Natural killer cell (primary cell): Measurements from ENCODE around the gene ACTN4. TPM values are rescaled to one million over a fixed set of nuclear protein-coding genes. Genes with fewer than 3 reads are reported as not detected.
A peak's percentile ranks its signal among the peaks of the same experiment; 100 is the strongest.

ENCODE experiments used
- ATAC-seq, 3 donors: fragments of 150-1000 bp in 2 of 3; fragments of 200-7000 bp in 1 of 3; cut with Tn5 transposase; 1 replicate in 1 of 3; 2 replicates in 2 of 3; pipeline ENCODE4 v1.10.0; 2021; ENCODE audit warnings: mild to moderate bottlenecking in 2 of 3, moderate library complexity in 2 of 3
- DNase-seq, 2 donors: peaks; one replicate each; pipeline versions ENCODE4 v3.0.0 to v3.0.0-alpha.2; 2013 to 2021; ENCODE audit warnings: mixed read lengths in 1 of 2
- H3K27ac ChIP-seq: one replicate; pipeline ENCODE4 v1.5.1; 2013; ENCODE audit warnings: mild to moderate bottlenecking, low read length
- H3K27me3 ChIP-seq: one replicate; pipeline ENCODE4 v1.6.1; 2013; ENCODE audit warnings: low read length; ENCODE audit not compliant: control insufficient read depth, insufficient read depth
- H3K36me3 ChIP-seq: one replicate; pipeline ENCODE4 v1.6.1; 2013; ENCODE audit warnings: low read length; ENCODE audit not compliant: control insufficient read depth, insufficient read depth
- H3K4me1 ChIP-seq: one replicate; pipeline ENCODE4 v1.6.1; 2013; ENCODE audit warnings: low read length; ENCODE audit not compliant: control insufficient read depth, insufficient read depth
- H3K4me3 ChIP-seq: one replicate; pipeline ENCODE4 v1.5.1; 2013; ENCODE audit warnings: low read length
- H3K9me3 ChIP-seq: one replicate; pipeline ENCODE4 v1.6.1; 2013; ENCODE audit warnings: low read length; ENCODE audit not compliant: control insufficient read depth, insufficient read depth
- H3K27ac Mint-ChIP-seq, 2 donors: one replicate each; pipeline ENCODE4 v1.8.0; 2022; ENCODE audit warnings: mild to moderate bottlenecking in 2 of 2, mixed read lengths in 2 of 2, moderate library complexity in 1 of 2
- H3K27me3 Mint-ChIP-seq, 2 donors: one replicate each; pipeline ENCODE4 v1.8.0; 2022; ENCODE audit warnings: low read depth in 2 of 2, mixed read lengths in 2 of 2
- H3K36me3 Mint-ChIP-seq: one replicate; pipeline ENCODE4 v1.8.0; 2022; ENCODE audit warnings: mixed read lengths
- H3K4me1 Mint-ChIP-seq, 2 donors: one replicate each; pipeline ENCODE4 v1.8.0; 2022; ENCODE audit warnings: mixed read lengths in 2 of 2
- H3K4me3 Mint-ChIP-seq: one replicate; pipeline ENCODE4 v1.8.0; 2022; ENCODE audit warnings: mild to moderate bottlenecking, moderate library complexity, mixed read lengths
- H3K9me3 Mint-ChIP-seq, 2 donors: one replicate each; pipeline ENCODE4 v1.8.0; 2022; ENCODE audit warnings: mixed read lengths in 2 of 2
- CTCF ChIP-seq: fragments of 200-600 bp; IDR thresholded peaks from one replicate; pipeline ENCODE4 v1.8.0; 2022; ENCODE audit warnings: antibody characterized with exemption
- WGBS: methylation state at CpG from one replicate; pipeline ENCODE4 v1.1.7; 2013; ENCODE audit warnings: missing lambda C conversion rate; ENCODE audit not compliant: insufficient coverage; 5-methylcytosine and 5-hydroxymethylcytosine counted together
- intact Hi-C: fragments of 100-400 bp; cut with micrococcal nuclease; formaldehyde crosslinking; loops from one replicate; pipeline ENCODE4 v1.14.2; 2022
- total RNA-seq, 4 donors: library from RNA; stranded (reverse); fragments of 120-200 nt in 1 of 4; gene quantifications; one replicate each; pipeline versions ENCODE4 v1.2.3 to v1.2.4, GENCODE V29; 2013 to 2022

The ACTN4 gene
- total RNA-seq, 3 donors from 2014 or later (not counting 1 experiment from before 2014, with no cell fraction given), result 443 to 595 (median 541) TPM

DNA sequence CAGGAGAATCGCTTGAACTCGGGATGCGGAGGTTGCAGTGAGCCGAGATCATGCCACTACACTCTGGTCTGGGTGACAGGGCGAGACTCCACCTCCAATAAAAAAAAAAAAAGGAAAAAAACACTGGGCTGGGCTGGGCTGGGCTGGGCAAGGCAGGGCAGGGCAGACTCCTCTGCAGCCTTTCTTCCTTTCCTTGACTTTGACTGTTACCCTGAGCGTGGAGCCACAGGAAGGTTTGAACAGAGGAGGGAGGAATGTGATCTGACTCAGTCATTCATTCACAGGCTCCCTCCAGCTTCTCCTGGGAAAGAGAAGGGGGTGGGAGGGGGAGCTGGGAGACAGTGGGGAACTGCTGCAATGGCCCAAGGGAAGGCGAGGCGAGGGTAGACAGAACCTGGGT lies 2.7 kb upstream of the ACTN4 start:
- peaks cover 22% of the 10 kb centered on the region for H3K4me1 ChIP-seq
- intact Hi-C loops, result loop anchor here (5.0 kb wide), 1 partner anchor 38 kb away; no protein-coding TSS in a partner anchor

DNA sequence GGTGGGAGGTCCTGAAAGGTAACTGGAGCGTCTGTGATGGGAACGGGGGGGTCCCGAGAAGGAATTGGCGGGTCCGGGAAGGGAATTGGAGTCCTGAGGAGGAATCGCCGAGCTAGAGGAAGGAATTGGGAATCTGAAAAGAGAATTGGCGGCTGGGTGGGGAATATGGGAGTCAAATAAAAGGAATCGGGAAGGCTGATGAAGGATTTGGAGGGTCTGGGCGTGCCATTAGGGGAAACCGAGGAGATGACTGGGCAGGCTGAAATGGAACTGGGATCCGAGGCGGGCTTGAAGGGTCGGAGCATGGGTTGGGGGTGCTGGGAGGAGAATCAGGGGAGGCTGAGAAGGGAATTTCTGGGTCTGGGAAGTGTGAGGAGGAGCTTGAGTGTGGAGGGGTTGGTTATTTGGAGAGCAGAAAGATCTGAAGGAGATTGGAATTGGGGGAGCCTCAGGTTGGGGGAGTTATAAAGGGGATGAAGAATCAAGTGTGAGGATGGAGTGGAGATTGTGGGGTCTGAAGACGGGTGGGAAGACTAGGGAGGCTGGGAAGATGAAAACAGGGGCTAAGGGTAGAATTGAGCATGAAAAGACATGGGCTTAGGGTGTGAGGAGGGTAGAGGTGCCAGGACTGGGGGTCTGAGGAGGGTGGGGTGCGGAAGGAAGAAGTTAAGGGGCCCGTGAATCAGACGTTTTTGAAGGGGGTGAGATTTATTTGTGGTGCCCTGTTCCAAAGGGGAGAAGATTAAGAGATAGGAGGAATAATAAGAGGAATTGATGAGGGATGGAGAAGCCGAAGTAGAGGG lies 718 bp downstream of the ACTN4 start:
- H3K36me3 Mint-ChIP-seq, result no peaks in the 10 kb centered on the region
- Histone ChIP-seq H3K4me1 (peaks cover 55% of the 10 kb centered on the region), H3K36me3 (no peaks in the 10 kb centered on the region), H3K9me3 (no peaks in the 10 kb centered on the region), H3K27ac (peak overlapping the region; percentile 67), H3K4me3 (peak overlapping the region; percentile 99), H3K27me3 (no peaks in the 10 kb centered on the region)
- ATAC-seq (no peak), DNase-seq (no peak)
- intact Hi-C loops, result loop anchor here (5.0 kb wide), 1 partner anchor 34 kb away; no protein-coding TSS in a partner anchor
- H3K4me1 Mint-ChIP-seq, result peaks cover 49 to 52% of the 10 kb centered on the region in 2 donors
- no peaks in the 10 kb centered on the region for H3K9me3 Mint-ChIP-seq
- H3K27ac Mint-ChIP-seq, result peak overlapping the region; percentile 85 to 92
- no peak for TF ChIP-seq CTCF
- peak overlapping the region; percentile 99 for H3K4me3 Mint-ChIP-seq
- H3K27me3 Mint-ChIP-seq, result no peaks in the 10 kb centered on the region
- under 1% methylated on average over 19 of the region's 19 CpGs for WGBS

More for the DNA sequence above, 2.7 kb upstream of the ACTN4 start:
- WGBS, result 95% methylated on average over 7 of the region's 8 CpGs
- DNase-seq (no peak), ATAC-seq (no peak)
- H3K4me3 ChIP-seq, result no peak overlapping the region
- no peaks in the 10 kb centered on the region for H3K36me3 ChIP-seq
- TF ChIP-seq CTCF, result no peak
- peaks cover 18 to 20% of the 10 kb centered on the region in 2 donors for H3K4me1 Mint-ChIP-seq
- no peak overlapping the region for H3K27ac ChIP-seq
- H3K27ac Mint-ChIP-seq, result no peak overlapping the region
- H3K4me3 Mint-ChIP-seq, result no peak overlapping the region
- no peaks in the 10 kb centered on the region for H3K27me3 ChIP-seq
- no peaks in the 10 kb centered on the region for H3K36me3 Mint-ChIP-seq
- H3K9me3 ChIP-seq, result no peaks in the 10 kb centered on the region
- H3K9me3 Mint-ChIP-seq, result no peaks in the 10 kb centered on the region
- no peaks in the 10 kb centered on the region for H3K27me3 Mint-ChIP-seq

- H3K27ac Mint-ChIP-seq, result peak overlapping the region; percentile 85 to 92
- no peaks in the 10 kb centered on the region for H3K36me3 ChIP-seq
- DNase-seq (no peak), ATAC-seq (no peak)
- H3K27me3 ChIP-seq, result no peaks in the 10 kb centered on the region
- H3K9me3 ChIP-seq, result no peaks in the 10 kb centered on the region
- 1% methylated on average over 13 of the region's 13 CpGs for WGBS
- H3K36me3 Mint-ChIP-seq, result no peaks in the 10 kb centered on the region
- H3K4me1 ChIP-seq, result peaks cover 55% of the 10 kb centered on the region
- peak overlapping the region; percentile 23 for H3K27ac ChIP-seq
- peaks cover 56 to 58% of the 10 kb centered on the region in 2 donors for H3K4me1 Mint-ChIP-seq
- peak overlapping the region; percentile 99 for H3K4me3 ChIP-seq
- H3K27me3 Mint-ChIP-seq, result no peaks in the 10 kb centered on the region
- intact Hi-C loops, result loop anchor here (5.0 kb wide), 1 partner anchor 33 kb away; no protein-coding TSS in a partner anchor
- TF ChIP-seq CTCF, result no peak
- no peaks in the 10 kb centered on the region for H3K9me3 Mint-ChIP-seq
- H3K4me3 Mint-ChIP-seq, result peak overlapping the region; percentile 99
Measured at GRCh38 chr19:38648769-38649304, 1.4 kb downstream of the ACTN4 start.
